K562 (cell line): ENCODE data around the gene PALM3.

Experiments used
- CREB1 ChIP-seq, 2 experiments: sonication (generic) in 1 of 2; formaldehyde crosslinking in 1 of 2; IDR thresholded peaks; 2 replicates each; pipeline versions ENCODE4 v1.6.1 to v1.8.0; 2012 to 2022; ENCODE audit warnings: inconsistent platforms in 1 of 2, mild to moderate bottlenecking in 1 of 2, missing genetic modification reagents in 1 of 2, moderate library complexity in 1 of 2
- CTCF ChIP-seq, 3 experiments: IDR thresholded peaks in 2 of 3; conservative IDR thresholded peaks in 1 of 3; 2 replicates each; pipeline ENCODE4 v1.5.1; 2011 to 2012; ENCODE audit warnings: low read length in 3 of 3, mild to moderate bottlenecking in 3 of 3, control low read depth in 2 of 3, improper control_type of control experiment in 1 of 3, inconsistent platforms in 1 of 3, low read depth in 1 of 3, mixed read lengths in 1 of 3, moderate library complexity in 1 of 3; ENCODE audit not compliant: insufficient read depth in 2 of 3
- E2F8 ChIP-seq: fragments of 450-650 bp; IDR thresholded peaks from 2 replicates; pipeline ENCODE4 v1.7.1; 2018; ENCODE audit warnings: mild to moderate bottlenecking, low read depth; ENCODE audit not compliant: partially characterized antibody
- ELK1 ChIP-seq: sonication (generic); formaldehyde crosslinking; IDR thresholded peaks from 2 replicates; pipeline ENCODE4 v1.8.1; 2022; ENCODE audit warnings: missing genetic modification reagents
- KDM1A ChIP-seq, 2 experiments: fragments of 450-650 bp; IDR thresholded peaks; 2 replicates each; pipeline ENCODE4 v1.6.1; 2016; ENCODE audit warnings: mild to moderate bottlenecking in 2 of 2
- MAX ChIP-seq: sonication (generic); formaldehyde crosslinking; IDR thresholded peaks from 2 replicates; pipeline ENCODE4 v1.9.0; 2022; ENCODE audit warnings: mild to moderate bottlenecking, missing genetic modification reagents
- NR1H2 ChIP-seq: sonication (generic); formaldehyde crosslinking; IDR thresholded peaks from 2 replicates; pipeline ENCODE4 v1.4.0; 2020; ENCODE audit warnings: mild to moderate bottlenecking, missing genetic modification reagents
- REST ChIP-seq, 2 experiments: fragments of 450-650 bp; formaldehyde crosslinking in 1 of 2; IDR thresholded peaks; 2 replicates each; pipeline versions ENCODE4 v1.4.0 to v1.6.1; 2014 to 2020; ENCODE audit warnings: mild to moderate bottlenecking in 2 of 2, borderline replicate concordance in 1 of 2, low read depth in 1 of 2
- RUNX1 ChIP-seq: sonication (generic); IDR thresholded peaks from 2 replicates; pipeline ENCODE4 v1.6.1; 2016; ENCODE audit warnings: antibody characterized with exemption, low read depth
- ZFX ChIP-seq: sonication (generic); formaldehyde crosslinking; IDR thresholded peaks from 2 replicates; pipeline ENCODE4 v1.8.0; 2022; ENCODE audit warnings: mild to moderate bottlenecking, missing genetic modification reagents, moderate library complexity

GRCh38 chr19:14089412-14089661 is 27.5 kb upstream of the PALM3 start:
- no peak for TF ChIP-seq ELK1 (CRISPR knock-in tag)
- TF ChIP-seq REST (IDR thresholded peaks at IDR 0.05; ENCODE audit: borderline replicate concordance), result no peak
- TF ChIP-seq REST (CRISPR knock-in tag; IDR thresholded peaks at IDR 0.05; ENCODE audit: low read depth), result no peak
- no peak for TF ChIP-seq RUNX1
- no peak; a peak in 1 of 6 replicates for TF ChIP-seq CTCF (IDR thresholded peaks at IDR 0.05 in 2 of 3, conservative IDR thresholded peaks at IDR 0.05 in 1 of 3; ENCODE audit: insufficient read depth in 2 of 3, low read depth in 1 of 3, low read length in 3 of 3)
- TF ChIP-seq NR1H2 (CRISPR knock-in tag), result no peak
- TF ChIP-seq MAX (CRISPR knock-in tag), result no peak
- TF ChIP-seq KDM1A (IDR thresholded peaks at IDR 0.05), result no peak
- no peak for TF ChIP-seq E2F8
- TF ChIP-seq ZFX (CRISPR knock-in tag), result no peak
- no peak for TF ChIP-seq CREB1 (IDR thresholded peaks at IDR 0.05)
- TF ChIP-seq CREB1 (CRISPR knock-in tag; IDR thresholded peaks at IDR 0.05), result no peak
